Subcutaneous abdominal adipose tissue (tissue), 5 donors: ENCODE data around the gene VSTM2L.

ENCODE experiments used
- H3K27ac ChIP-seq: one replicate; pipeline ENCODE4 v1.7.0; 2013; ENCODE audit warnings: low read depth, mild to moderate bottlenecking, inconsistent platforms, low read length, moderate library complexity
- H3K27me3 ChIP-seq, 5 donors: one replicate each; pipeline ENCODE4 v1.7.0; 2013; ENCODE audit warnings: low read length in 5 of 5, inconsistent platforms in 1 of 5; ENCODE audit not compliant: control insufficient read depth in 5 of 5, insufficient read depth in 4 of 5
- H3K36me3 ChIP-seq, 5 donors: one replicate each; pipeline ENCODE4 v1.7.0; 2013; ENCODE audit warnings: low read length in 5 of 5; ENCODE audit not compliant: control insufficient read depth in 5 of 5, insufficient read depth in 5 of 5
- H3K4me1 ChIP-seq, 5 donors: one replicate each; pipeline ENCODE4 v1.7.0; 2013; ENCODE audit warnings: low read length in 5 of 5, mild to moderate bottlenecking in 3 of 5, moderate library complexity in 1 of 5; ENCODE audit not compliant: control insufficient read depth in 5 of 5, insufficient read depth in 5 of 5
- H3K4me3 ChIP-seq, 5 donors: one replicate each; pipeline ENCODE4 v1.7.0; 2013; ENCODE audit warnings: low read length in 5 of 5, low read depth in 1 of 5
- H3K9ac ChIP-seq, 5 donors: one replicate each; pipeline ENCODE4 v1.7.0; 2013; ENCODE audit warnings: low read length in 5 of 5, mild to moderate bottlenecking in 4 of 5, moderate library complexity in 3 of 5
- H3K9me3 ChIP-seq, 5 donors: one replicate each; pipeline ENCODE4 v1.7.0; 2013; ENCODE audit warnings: low read length in 5 of 5; ENCODE audit not compliant: control insufficient read depth in 5 of 5
- donor health status: healthy.
- donor health status: healthy.
- donor health status: healthy.
- donor health status: healthy.
- donor health status: healthy.

Gene VSTM2L

DNA sequence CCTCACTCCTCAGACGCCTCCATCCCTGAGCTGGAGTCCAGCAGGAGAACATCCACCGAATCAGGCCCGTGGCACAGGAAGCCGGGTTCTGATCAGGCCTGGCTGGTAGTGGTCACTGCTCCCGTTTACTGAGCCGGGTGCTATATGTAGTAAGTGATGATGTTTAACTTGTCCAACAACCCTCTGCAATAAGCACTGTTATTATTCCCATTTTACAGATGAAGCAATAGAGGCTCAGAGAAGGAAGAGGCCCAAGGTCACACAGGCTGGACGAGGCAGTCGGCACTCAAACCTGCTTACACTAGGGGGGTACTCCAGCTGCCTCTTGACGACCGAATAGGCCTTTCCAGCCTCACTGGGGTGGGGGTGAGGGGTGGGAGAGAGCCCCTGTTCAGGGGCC is 14.3 kb upstream of the VSTM2L start:
- H3K9ac ChIP-seq, result no peak overlapping the region
- H3K9me3 ChIP-seq, result no peaks in the 10 kb centered on the region
- H3K4me3 ChIP-seq, result no peak overlapping the region
- H3K27me3 ChIP-seq, result peaks cover 0 to 18% (median 6%) of the 10 kb centered on the region in 5 donors
- H3K4me1 ChIP-seq, result peaks cover 0 to 23% (median 13%) of the 10 kb centered on the region in 5 donors
- no peaks in the 10 kb centered on the region for H3K36me3 ChIP-seq
- H3K27ac ChIP-seq, result no peak overlapping the region

DNA sequence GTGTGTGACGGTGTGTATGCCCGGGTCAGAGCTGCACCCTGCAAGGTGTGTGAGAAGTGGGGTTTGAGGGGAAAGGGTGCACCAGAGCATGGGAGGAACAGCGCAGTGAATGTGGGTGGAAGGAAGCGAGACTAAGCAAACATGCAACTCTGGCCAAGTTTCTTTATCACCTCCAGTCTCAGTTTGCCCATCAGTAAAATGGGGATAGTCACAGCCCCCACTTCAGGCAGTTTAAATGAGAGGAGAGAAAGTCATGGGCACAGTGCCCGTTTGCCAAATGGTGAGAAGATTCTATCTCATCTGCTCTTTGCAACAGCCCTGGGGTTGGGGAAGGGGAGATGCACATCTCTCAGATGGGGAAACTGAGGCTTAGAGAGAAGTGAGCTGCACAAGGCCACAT is 12.8 kb upstream of the VSTM2L start:
- Histone ChIP-seq H3K4me3 (no peak overlapping the region), H3K9me3 (no peaks in the 10 kb centered on the region), H3K4me1 (peaks cover 0 to 23% (median 13%) of the 10 kb centered on the region in 5 donors), H3K27me3 (peaks cover 0 to 18% (median 4%) of the 10 kb centered on the region in 5 donors), H3K9ac (no peak overlapping the region), H3K27ac (no peak overlapping the region), H3K36me3 (no peaks in the 10 kb centered on the region)

DNA sequence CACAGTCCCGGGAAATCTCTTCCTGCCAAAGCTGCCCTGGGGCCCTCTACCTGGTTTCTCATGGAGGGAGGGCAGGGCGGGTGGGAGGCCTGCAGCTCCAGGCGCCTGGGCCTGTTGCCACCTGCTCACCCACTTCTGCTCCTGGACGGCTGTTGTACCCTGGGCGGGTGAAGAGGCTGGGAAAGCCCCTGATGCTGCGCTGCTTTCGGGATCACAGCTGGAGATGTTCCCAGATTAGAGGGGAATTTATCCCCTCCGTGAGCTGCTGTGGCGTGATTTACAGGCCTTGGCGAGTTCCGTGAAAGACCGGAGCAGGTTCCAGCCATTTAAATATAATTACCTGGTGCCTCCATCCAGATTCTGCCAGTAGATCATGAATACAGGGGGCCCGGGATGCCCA is 12.3 kb upstream of the VSTM2L start:
- no peak overlapping the region for H3K9ac ChIP-seq
- H3K4me3 ChIP-seq, result no peak overlapping the region
- peaks cover 0 to 22% (median 13%) of the 10 kb centered on the region in 5 donors for H3K4me1 ChIP-seq
- no peak overlapping the region for H3K27ac ChIP-seq
- no peaks in the 10 kb centered on the region for H3K9me3 ChIP-seq
- no peaks in the 10 kb centered on the region for H3K36me3 ChIP-seq
- peaks cover 0 to 16% (median 4%) of the 10 kb centered on the region in 5 donors for H3K27me3 ChIP-seq

DNA sequence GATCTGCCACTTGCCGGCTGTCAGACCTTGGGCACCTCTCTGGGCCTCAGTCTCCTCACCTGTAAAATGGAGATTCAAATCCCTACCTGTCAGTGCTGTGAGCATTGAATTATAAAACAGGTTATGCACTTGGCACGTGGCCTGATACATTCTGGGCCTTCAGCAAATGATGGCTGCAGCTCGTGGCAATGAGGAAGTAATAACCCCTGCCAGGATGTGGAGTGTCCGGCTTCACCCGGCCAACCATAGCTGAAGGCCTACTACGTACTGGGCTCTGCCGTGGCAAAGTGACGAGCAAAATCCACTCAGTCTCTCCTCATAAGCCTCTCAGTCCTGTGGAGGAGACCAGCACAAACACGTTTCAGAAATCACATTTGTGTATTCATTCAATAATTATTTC is 10.9 kb upstream of the VSTM2L start:
- Histone ChIP-seq H3K4me3 (no peak overlapping the region), H3K27me3 (peaks cover 0 to 8% (median 0%) of the 10 kb centered on the region in 5 donors), H3K36me3 (no peaks in the 10 kb centered on the region), H3K9me3 (no peaks in the 10 kb centered on the region), H3K4me1 (peaks cover 0 to 8% (median 7%) of the 10 kb centered on the region in 5 donors), H3K27ac (no peak overlapping the region), H3K9ac (no peak overlapping the region)

DNA sequence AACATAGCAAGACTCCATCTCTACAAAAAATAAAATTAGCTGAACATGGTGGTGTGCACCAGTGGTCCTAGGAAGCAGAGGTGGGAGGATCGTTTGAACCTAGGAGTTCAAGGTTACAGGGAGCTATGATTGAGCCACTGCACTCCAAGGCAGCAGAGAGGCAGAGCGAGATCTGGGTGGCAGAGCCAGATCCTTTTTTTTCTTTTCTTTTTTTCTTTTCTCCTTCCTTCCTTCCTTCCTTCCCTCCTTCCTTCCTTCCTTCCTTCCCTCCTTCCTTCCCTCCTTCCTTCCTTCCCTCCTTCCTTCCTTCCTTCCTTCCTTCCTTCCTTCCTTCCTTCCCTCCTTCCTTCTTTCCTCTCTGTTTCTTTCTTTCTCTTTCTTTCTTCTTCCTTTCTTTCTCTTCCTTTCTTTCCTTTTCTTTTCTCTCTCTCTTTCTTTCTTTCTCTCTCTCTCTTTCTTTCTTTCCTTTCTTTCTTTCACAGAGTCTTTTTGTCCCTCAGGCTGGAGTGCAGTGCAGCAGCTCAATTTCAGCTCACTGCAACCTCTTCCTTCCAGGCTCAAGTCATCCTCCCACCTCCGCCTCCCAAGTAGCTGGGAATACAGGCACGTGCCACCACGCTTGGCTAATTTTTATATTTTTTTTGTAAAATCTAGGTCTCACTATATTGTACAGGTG is 9.2 kb upstream of the VSTM2L start:
- Histone ChIP-seq H3K9ac (no peak overlapping the region), H3K9me3 (no peaks in the 10 kb centered on the region), H3K4me1 (no peaks in the 10 kb centered on the region), H3K4me3 (no peak overlapping the region), H3K27ac (no peak overlapping the region), H3K27me3 (peaks cover 0 to 3% (median 0%) of the 10 kb centered on the region in 5 donors), H3K36me3 (no peaks in the 10 kb centered on the region)

DNA sequence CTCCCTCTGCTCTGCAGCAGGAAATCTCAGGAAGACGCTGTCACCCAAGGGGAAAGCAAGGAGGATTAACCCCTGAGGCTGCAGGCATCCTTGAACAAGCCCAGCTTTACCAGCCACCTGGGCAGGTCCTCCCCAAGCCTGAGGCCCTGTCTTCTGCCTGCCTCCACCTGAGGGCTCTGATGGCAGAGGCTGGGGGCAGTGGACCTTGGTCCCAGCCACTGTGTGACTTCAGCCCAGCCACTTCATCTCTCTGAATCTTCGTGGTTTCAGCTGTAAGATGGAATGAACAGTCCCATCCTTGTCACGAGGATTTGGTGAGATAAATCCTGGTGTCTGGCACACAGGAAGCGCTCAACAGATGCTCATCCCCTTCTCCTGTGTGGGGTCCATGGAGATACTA is 8.5 kb upstream of the VSTM2L start:
- Histone ChIP-seq H3K9me3 (no peaks in the 10 kb centered on the region), H3K9ac (no peak overlapping the region), H3K27me3 (peaks cover 0 to 4% (median 0%) of the 10 kb centered on the region in 5 donors), H3K36me3 (no peaks in the 10 kb centered on the region), H3K4me1 (no peaks in the 10 kb centered on the region), H3K4me3 (no peak overlapping the region), H3K27ac (no peak overlapping the region)

DNA sequence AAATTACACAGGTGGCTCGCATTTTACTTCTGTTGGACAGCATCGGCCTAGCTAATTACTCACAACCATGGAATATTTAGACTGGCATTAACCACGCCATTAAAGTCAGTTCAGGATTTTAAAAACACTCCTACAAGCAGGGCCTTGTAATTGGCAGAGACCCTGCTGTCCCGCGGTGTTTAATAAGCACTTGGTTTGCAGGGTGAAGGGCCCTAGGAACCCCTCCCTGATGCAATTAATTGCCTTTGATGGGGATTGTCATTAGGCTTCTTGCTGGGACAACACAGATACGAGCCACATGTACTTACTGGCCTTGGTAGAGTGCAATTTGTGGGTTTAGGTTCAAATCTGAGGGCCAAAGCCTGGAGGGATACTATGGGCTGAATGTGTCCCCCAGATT is 7.8 kb upstream of the VSTM2L start:
- H3K36me3 ChIP-seq, result no peaks in the 10 kb centered on the region
- H3K27me3 ChIP-seq, result peaks cover 0 to 5% (median 0%) of the 10 kb centered on the region in 5 donors
- H3K9me3 ChIP-seq, result no peaks in the 10 kb centered on the region
- H3K9ac ChIP-seq, result no peak overlapping the region
- H3K27ac ChIP-seq, result no peak overlapping the region
- no peak overlapping the region for H3K4me3 ChIP-seq
- H3K4me1 ChIP-seq, result no peaks in the 10 kb centered on the region

DNA sequence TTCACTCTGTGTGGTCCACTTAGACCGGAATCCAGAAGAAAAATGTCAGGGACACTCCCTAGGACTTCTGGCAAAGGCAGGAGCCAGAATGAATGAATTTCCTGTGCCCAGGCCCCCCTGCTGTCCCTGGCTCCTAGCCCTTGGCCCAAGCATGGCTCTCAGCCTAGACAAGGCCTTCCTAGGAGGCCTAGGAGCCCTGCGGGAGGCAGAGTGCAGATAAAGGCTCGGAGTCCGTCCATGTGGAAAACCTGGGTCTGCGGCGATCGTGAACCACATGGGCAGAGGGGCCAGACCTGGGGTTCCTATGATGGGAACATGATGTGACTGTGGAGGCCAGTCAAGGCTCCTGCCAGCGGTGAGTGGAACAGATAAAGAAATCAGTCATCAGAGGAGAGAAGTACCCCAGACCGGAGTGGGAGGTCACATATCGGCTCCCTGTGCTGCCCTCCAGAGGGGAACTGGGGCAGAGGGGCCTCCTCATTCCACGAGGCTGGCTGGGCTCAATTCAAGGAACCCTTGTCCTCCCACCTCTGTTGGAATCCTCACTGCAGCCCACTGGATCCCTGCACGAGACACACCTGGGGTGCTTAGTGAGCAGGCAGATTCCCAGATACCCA is 5.9 kb upstream of the VSTM2L start:
- Histone ChIP-seq H3K9ac (no peak overlapping the region), H3K27ac (no peak overlapping the region), H3K36me3 (no peaks in the 10 kb centered on the region), H3K4me1 (peaks cover 0 to 1% (median under 1%) of the 10 kb centered on the region in 5 donors), H3K4me3 (no peak overlapping the region), H3K9me3 (no peaks in the 10 kb centered on the region), H3K27me3 (peaks cover 0 to 17% (median 12%) of the 10 kb centered on the region in 5 donors)

DNA sequence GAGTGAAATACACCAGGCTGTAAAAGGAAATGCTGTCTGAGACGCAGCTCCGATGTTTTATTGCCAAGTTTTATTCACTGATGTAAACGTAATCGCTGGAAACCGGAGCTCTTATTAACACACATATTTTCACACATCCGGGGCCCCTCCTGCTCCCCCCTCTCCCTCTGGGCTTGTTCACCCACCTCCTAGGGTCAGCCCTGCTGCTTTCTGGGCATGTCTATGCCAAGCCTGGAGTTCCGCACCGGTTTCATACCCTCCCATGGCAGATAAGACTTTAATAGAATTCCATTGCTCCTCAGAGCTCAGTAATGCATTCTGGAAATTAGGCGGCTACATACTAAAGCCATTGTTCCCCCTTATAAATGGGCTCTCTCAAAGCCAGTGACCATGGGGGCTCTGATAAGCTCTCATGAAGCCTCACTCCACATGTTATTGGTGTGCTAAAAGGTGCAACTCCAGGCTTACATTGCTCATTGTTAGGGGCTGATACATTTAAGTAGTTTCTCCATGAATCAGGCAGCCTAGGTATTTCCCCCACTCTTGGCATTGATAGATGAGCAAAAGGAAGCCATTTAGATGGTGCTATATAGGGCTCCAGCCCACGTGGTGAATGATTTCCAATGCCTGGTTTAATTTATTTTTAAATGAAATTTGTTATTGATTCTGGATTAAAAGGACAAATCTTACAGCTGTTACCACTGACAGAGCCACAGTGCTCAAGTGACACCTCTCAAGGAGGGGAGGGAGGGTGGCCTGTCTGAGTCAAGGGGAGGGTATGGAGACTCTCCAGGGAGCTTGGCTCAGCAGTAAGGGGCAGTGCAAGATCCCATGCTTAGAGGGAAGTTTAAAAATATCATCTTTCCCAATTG is 4.5 kb upstream of the VSTM2L start:
- H3K9me3 ChIP-seq, result no peaks in the 10 kb centered on the region
- H3K27ac ChIP-seq, result no peak overlapping the region
- H3K9ac ChIP-seq, result no peak overlapping the region
- no peaks in the 10 kb centered on the region for H3K36me3 ChIP-seq
- no peak overlapping the region for H3K4me3 ChIP-seq
- H3K27me3 ChIP-seq, result peaks cover 0 to 23% (median 16%) of the 10 kb centered on the region in 5 donors
- H3K4me1 ChIP-seq, result peaks cover 0 to 10% (median 6%) of the 10 kb centered on the region in 5 donors
